NCI-H2227 (cell line): ENCODE results near the gene ZNF384.

ENCODE experiments used
- DNase-seq: peaks from one replicate; lab custom pipeline; 2025; ENCODE audit not compliant: unreplicated experiment; lab: John Stamatoyannopoulos, UW

The ZNF384 gene

GRCh38 chr12:6626654-6627283 lies 62.4 kb downstream of the ZNF384 start:
- DNase-seq, result peak; percentile 20

- no peak for DNase-seq
Measured at GRCh38 chr12:6620885-6621274, 68.3 kb downstream of the ZNF384 start.

- DNase-seq, result no peak
Measured at GRCh38 chr12:6620137-6620884, 68.9 kb downstream of the ZNF384 start.

GRCh38 chr12:6618483-6619225 lies 70.5 kb downstream of the ZNF384 start:
- DNase-seq, result no peak
